ENCODE results near the gene PAWR. TPM values are rescaled to one million over a fixed set of nuclear protein-coding genes. Genes with fewer than 3 reads are reported as not detected.

Gene PAWR
- total RNA-seq, 4 donors from 2014 or later, result 54.8 to 159 (median 65.8) TPM

GRCh38 chr12:79644274-79645234 lies 46.2 kb downstream of the PAWR start:
- Histone ChIP-seq H3K4me3 (no peak overlapping the region), H3K27ac (no peak overlapping the region), H3K36me3 (no peaks in the 10 kb centered on the region), H3K27me3 (no peaks in the 10 kb centered on the region), H3K9me3 (no peaks in the 10 kb centered on the region), H3K4me1 (peaks cover 0 to 15% (median 7%) of the 10 kb centered on the region in 4 donors)
- WGBS, 2 donors, result 42% methylated on average over 4 of the region's 4 CpGs
- no peak for TF ChIP-seq EP300 (IDR thresholded peaks at IDR 0.05)
- no peak for TF ChIP-seq CTCF (IDR thresholded peaks at IDR 0.05)
- no peak for TF ChIP-seq POLR2A (IDR thresholded peaks at IDR 0.05)
- no peak for DNase-seq (ENCODE audit: low spot score in 2 of 2)

GRCh38 chr12:79643821-79644220 lies 46.9 kb downstream of the PAWR start:
- no peaks in the 10 kb centered on the region for H3K36me3 ChIP-seq
- TF ChIP-seq CTCF (IDR thresholded peaks at IDR 0.05) (no peak), POLR2A (IDR thresholded peaks at IDR 0.05) (no peak), EP300 (IDR thresholded peaks at IDR 0.05) (no peak)
- no peak overlapping the region for H3K27ac ChIP-seq
- no peaks in the 10 kb centered on the region for H3K9me3 ChIP-seq
- DNase-seq (ENCODE audit: low spot score in 2 of 2), result no peak
- H3K4me3 ChIP-seq, result no peak overlapping the region
- peaks cover 0 to 15% (median 7%) of the 10 kb centered on the region in 4 donors for H3K4me1 ChIP-seq
- no peaks in the 10 kb centered on the region for H3K27me3 ChIP-seq
- whole genome bisulfite sequencing, 2 donors, result 37 to 42% methylated on average over 2 of the region's 2 CpGs

GRCh38 chr12:79638490-79638889 lies 52.3 kb downstream of the PAWR start:
- Histone ChIP-seq H3K9me3 (no peaks in the 10 kb centered on the region), H3K27me3 (no peaks in the 10 kb centered on the region), H3K4me1 (peaks cover 0 to 10% (median 0%) of the 10 kb centered on the region in 4 donors), H3K4me3 (no peak overlapping the region), H3K27ac (no peak overlapping the region), H3K36me3 (no peaks in the 10 kb centered on the region)
- TF ChIP-seq POLR2A (IDR thresholded peaks at IDR 0.05) (no peak), EP300 (IDR thresholded peaks at IDR 0.05) (no peak), CTCF (IDR thresholded peaks at IDR 0.05) (no peak)
- DNase-seq (ENCODE audit: low spot score in 2 of 2), result no peak
- WGBS, 2 donors, result 52 to 78% methylated on average over 2 of the region's 2 CpGs

- peaks cover 0 to 10% (median 0%) of the 10 kb centered on the region in 4 donors for H3K4me1 ChIP-seq
- WGBS, 2 donors, result 89 to 91% methylated on average over 2 of the region's 2 CpGs
- no peak for TF ChIP-seq POLR2A (IDR thresholded peaks at IDR 0.05)
- TF ChIP-seq CTCF (IDR thresholded peaks at IDR 0.05), result no peak
- no peak for TF ChIP-seq EP300 (IDR thresholded peaks at IDR 0.05)
Observed at GRCh38 chr12:79637093-79637492, 53.7 kb downstream of the PAWR start.

GRCh38 chr12:79635676-79636075 lies 55.1 kb downstream of the PAWR start:
- H3K36me3 ChIP-seq, result no peaks in the 10 kb centered on the region
- H3K27ac ChIP-seq, result no peak overlapping the region
- no peaks in the 10 kb centered on the region for H3K27me3 ChIP-seq
- DNase-seq (ENCODE audit: low spot score in 2 of 2), result no peak
- TF ChIP-seq CTCF (IDR thresholded peaks at IDR 0.05) (no peak), POLR2A (IDR thresholded peaks at IDR 0.05) (no peak), EP300 (IDR thresholded peaks at IDR 0.05) (no peak)
- H3K4me3 ChIP-seq, result no peak overlapping the region
- peaks cover 0 to 10% (median 0%) of the 10 kb centered on the region in 4 donors for H3K4me1 ChIP-seq
- no peaks in the 10 kb centered on the region for H3K9me3 ChIP-seq

More at GRCh38 chr12:79637093-79637492, 53.7 kb downstream of the PAWR start:
- Histone ChIP-seq H3K27ac (no peak overlapping the region), H3K27me3 (no peaks in the 10 kb centered on the region), H3K4me3 (no peak overlapping the region), H3K36me3 (no peaks in the 10 kb centered on the region), H3K9me3 (no peaks in the 10 kb centered on the region)
- no peak for DNase-seq (ENCODE audit: low spot score in 2 of 2)
